Renal cortical epithelial cell (primary cell): ENCODE data around the gene NFYA. TPM values are rescaled to one million over a fixed set of nuclear protein-coding genes. Genes with fewer than 3 reads are reported as not detected.

Experiments used
- DNase-seq: peaks from one replicate; pipeline ENCODE4 v3.0.0-alpha.2; 2011; ENCODE audit warnings: low read depth
- total RNA-seq: library from RNA; depleted of rRNA; stranded (reverse); fragments of >200 nt; gene quantifications from 2 replicates; pipeline ENCODE4 v1.2.3, GENCODE V29; 2014

Gene NFYA
- total RNA-seq, 1 donor from 2014 or later = 38.8 TPM

DNA sequence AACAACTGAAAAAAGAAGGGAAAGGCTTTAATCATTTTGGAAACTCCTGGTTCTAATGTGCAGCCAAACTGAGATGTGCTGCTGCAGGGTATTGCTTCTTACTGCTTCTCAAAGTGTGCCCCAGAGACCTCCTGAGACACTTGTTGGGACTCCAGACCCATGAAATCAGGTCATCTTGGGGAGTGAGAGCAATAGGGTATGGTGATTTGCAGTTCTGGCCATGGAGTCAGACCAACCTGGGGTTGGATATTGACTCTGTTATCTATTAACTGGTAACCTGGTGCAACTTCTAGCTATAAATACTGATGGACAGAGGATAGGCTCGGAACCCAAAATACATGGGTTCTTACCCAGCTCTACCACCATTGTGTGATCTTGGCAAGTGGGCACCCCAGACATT, 26.7 kb upstream of the NFYA start:
- DNase-seq = no peak

DNA sequence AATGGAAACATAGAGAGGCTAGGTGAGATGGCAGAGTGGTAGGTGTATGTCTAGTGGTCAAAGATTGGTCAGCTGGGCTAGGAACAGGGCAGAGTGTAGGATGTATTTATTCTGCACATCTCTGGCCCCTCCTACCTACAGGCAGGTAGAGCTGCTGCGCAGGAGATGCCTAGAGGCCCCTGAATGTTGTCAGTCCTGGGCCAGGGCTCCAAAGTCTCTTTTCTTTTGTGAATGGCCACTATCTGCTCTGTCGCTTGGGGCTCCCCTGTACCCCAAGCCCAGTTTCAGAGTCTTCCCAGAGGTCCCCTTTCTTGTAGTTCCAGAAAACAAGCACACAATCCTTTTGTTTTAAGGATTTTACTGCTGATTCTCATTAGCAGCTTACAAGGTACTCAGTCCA, 25.5 kb upstream of the NFYA start:
- no peak for DNase-seq

DNA sequence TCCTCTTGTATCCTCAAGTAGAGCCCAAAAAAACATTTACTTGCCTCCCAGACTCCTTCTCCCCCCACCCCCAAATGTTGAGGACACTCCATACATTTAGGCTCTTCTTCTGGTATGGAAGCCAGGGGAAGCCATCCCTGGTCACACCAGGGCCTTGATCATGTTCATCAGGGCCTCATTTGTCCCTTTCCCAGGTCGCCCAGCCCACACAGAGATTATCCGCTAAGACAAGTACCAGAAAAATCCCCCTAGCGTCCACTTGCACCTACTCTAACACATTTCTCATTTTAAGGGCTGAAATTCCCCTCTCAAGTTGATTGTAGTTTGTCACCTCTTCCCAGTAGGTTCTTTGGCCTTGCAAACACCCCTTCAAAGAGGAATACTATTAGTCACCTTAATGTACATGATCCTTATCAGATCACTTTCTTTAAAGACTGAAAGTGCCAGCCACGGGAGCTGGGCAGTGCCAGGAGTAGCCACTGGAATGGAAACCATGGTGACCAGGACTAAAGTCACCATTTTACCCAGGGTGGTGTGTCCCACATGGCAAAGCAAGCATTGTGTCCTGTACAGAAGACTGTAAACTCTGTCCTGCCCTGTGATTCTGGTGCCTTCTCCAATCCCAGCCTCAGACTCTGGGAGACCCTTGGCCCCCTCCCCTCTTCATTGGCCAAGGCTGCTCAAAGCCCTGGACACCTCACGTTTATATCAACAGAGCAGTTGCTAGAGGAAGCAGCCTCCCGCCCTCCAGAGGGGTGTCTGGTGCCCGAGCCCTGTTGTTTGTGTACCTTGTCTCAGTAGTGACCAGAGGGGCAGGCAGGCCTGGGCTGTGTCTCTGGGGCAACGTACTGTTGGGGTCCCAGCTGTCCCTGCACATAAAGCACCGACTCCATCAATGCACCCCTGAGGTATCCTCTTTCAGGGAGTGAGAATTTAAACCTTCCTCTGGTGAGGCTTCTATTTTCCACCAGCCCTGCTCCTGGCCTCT, 24.7 kb upstream of the NFYA start:
- DNase-seq = no peak

DNA sequence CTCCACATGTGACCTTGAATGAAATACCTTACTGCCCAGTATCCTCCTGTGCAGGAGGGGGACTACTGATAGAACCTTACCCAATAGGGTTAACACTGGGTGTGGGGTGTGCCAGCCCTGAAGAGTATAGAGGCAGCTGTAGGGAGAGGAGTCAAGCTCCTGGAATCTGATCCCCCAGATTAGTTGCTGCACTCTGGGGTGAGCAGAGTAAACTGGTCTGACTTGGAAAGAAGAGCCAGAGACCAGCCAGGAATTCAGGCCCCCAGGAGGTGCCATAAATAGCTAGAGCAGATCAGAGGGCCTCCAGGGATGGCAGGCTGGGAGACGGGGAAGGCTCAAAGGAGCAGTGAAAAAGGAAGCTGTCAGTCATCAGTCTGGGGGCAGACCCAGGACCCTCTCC, 23.3 kb upstream of the NFYA start:
- DNase-seq = no peak

DNA sequence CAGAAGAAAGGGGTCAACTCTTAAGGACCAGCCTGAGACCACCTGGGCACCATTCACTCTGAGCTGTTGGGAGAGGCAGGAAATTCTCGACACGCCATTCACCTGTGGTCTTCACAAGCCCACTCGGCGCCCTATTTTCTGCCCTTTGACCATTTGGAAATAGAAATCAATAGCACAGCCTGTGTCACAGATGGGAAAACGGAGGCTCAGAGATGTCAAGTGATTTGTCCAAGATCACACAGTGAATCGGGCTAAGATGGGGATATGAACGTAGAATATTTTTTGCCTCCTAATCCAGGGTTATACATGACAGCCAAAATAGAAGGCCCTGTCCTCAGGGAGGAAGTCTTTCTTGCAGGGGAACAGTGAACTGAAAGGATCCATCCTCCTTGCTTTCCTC, 22.8 kb upstream of the NFYA start:
- DNase-seq = no peak

DNA sequence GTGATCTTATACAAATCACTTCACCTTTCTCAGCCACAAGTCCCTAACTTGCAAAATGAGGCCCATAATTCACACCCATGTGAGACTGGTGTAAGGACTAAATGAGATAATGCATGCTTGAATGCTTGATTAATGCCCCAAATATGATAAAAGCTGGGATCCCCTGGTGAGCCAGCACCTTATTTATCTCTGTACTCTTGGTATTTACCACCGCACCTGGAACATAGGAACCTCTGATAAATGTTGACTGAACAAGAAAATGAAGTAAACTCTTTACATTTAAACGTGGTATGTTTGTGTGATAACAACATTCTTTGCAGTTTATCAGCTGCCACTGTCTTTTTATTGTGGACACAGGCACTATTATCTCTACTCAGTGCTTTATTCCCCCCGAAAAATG, 22.2 kb upstream of the NFYA start:
- DNase-seq = no peak

DNA sequence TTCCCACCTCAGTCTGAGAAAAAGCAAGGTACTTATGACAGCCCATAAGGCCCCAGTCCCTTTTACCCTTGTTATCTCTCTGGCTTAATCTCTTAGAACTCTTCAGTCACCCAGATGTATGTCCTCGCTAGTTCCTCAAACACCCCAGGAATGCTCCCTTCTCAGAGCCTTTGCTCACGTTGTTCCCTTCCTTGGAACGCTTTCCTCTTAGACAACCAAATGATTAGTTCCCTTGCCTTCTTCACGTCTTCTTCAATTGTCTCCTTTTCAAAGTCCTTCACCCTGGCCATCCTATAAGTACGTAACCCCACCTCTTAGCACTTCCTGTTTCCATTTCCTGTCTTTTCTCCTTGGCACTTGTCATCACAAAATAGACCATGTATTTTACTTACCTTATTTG, 20.9 kb upstream of the NFYA start:
- DNase-seq = no peak

DNA sequence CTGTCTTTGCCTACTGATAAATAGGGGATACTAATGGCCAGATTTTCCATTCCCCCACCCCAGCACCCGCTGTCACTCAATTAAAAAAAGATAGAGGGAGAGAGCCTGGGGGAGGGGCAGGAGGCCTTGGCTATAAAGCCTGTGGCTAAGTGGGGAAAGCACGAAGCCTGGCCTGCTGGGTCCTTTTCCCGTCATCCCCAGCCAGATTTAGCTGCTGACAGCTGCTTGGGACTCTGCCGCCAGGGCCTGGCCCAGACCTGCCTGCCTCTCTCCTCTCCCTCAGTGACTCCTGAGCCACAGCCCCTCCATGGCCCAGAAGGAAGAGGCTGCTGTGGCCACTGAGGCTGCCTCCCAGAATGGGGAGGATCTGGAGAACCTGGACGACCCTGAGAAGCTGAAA, 19.7 kb upstream of the NFYA start, which contains the start of gene APOBEC2:
TSS of gene APOBEC2 (plus strand) at position 162 of the 400 bp plus-strand sequence. CDS start at position 308, 146 bp downstream.
- DNase-seq = no peak

DNA sequence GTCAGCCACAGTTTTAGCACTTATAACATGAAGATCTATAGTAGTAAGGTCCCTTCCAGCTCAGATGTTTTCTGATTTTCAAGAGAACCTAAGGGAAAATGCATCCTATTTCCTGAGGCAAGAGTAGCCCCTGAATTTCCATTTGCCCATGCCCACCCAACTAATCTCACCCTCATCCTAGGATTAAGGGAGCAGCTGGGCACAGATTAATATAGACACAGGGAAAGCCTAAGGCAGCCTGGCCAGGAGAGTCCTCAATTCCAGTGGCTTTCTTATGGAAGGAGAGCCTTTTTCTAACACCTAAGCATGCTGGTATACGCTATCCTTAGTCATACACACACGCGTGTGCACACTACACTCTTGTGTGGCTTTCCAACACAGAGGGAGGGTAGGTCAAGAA, 18.3 kb upstream of the NFYA start:
- DNase-seq = no peak

DNA sequence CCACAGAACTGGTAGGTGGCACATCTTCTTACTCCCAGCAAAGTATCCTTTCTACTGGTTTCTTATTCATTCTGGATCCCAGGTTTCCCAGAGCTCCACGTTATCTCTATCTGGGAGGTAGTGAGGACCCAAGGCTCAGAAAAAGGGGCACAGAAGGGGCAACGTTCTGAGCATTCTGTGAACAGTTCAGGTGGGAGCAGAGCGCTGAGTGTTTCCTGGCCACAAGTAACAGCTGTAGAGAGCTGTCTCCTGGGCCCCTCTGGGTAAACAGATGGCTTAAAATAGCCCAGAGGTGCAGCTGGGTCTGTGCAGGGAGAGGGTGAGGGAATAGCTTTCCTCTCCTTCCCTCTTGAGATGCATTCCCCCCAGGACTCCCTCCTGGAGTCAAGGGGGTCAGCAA, 17.6 kb upstream of the NFYA start:
- DNase-seq = no peak

DNA sequence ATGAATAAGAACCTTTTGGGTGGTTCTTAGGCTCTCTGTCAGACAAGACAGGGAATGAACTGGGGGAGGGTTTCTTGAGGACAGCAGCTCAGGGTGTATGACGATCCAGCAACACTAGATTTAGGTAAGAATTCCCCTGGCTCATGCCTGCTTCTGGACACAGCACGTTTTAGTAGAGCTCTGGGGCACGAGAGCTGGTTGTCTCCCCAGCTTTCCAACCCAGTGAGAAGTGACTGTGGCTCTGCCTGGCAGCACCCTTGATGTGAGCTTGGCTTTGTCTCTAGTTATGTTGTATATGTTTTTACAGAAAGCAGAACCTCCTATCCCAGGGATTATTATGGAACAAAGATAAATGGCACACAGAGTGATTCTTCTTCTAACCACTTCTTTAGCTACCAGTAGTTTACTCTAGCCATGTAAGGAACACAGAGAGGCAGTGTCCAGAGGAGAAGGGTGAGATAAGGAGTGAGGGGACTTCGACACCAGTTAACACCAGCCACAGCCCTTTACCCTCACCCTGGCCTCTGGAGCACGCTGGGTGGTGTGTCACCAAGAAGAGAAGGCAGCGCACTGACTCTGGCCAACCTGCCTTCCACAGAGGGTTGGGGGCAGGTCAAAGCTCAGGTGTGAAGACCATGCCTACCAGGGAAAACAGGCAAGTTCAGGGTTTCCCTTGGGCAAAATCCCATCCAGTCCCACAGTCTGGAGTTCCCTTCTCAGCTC, 15.8 kb upstream of the NFYA start:
- DNase-seq = no peak

DNA sequence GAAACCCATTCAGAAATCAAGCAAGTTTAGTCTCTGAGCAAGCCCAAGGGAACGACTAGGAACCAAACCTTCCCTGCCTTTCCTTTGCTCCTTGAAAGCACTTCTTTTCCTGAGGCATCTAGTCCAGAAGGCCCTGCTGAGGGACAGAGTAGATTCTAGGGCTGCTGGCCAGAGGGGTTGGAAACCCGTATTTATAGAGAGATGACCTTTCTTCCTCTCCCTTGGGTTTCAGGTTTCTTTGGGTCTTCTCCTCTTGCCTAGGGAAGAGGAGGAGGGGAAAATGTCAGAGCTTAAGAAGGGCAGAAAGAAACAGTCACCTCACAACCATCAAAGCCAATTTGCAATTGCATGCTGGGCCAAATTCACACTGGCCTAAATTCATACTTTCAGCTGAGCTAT, 14.0 kb upstream of the NFYA start:
- no peak for DNase-seq

DNA sequence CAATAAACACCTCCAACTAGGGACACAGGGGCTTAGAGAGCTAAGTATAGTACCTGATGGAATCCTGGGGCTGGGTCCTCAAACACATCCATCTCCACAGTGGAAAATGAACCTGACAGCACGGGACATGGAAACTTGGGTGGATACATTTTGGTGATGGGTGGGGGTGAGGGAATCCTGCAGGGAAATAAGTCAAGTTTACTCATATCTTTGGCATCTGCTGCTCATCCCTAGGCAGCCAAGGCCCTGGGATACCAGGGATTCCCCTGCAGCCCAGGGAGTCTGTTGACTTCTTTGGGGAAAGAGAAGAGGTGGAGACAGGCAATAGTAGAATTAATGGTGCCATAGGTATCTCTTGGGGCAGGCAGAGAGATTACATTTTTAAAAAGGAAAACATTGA, 13.2 kb upstream of the NFYA start:
- peak; percentile 42 for DNase-seq

DNA sequence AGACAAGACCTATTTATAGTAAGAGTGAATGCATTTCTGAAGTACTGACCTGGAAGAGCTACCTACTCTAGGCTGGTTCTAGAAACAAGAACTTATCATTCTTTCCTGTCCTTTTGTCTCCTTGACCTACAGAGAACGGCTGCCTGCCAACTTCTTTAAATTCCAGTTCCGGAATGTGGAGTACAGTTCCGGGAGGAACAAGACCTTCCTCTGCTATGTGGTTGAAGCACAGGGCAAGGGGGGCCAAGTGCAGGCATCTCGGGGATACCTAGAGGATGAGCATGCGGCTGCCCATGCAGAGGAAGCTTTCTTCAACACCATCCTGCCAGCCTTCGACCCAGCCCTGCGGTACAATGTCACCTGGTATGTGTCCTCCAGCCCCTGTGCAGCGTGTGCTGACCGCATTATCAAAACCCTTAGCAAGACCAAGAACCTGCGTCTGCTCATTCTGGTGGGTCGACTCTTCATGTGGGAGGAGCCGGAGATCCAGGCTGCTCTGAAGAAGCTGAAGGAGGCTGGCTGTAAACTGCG, 11.5 kb upstream of the NFYA start:
- DNase-seq = no peak

DNA sequence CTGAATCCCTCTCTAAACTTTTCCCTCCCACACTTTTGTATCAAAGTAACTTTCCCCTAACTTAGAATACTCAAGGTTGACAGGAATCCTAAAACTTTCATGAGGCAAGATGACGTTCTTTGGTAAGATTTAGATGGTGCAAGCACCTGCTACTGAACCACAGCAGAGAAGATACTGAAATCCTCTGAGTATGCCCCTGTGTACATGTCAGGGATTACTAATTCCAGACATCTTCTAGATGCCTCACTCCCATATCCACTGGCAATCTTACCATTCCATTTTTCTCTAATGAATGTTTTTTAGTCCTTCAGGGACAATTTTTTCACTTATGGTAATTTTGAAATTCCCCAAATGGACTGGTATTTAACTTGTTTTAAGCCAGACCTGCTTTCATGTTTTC, 10.7 kb upstream of the NFYA start:
- DNase-seq = no peak

DNA sequence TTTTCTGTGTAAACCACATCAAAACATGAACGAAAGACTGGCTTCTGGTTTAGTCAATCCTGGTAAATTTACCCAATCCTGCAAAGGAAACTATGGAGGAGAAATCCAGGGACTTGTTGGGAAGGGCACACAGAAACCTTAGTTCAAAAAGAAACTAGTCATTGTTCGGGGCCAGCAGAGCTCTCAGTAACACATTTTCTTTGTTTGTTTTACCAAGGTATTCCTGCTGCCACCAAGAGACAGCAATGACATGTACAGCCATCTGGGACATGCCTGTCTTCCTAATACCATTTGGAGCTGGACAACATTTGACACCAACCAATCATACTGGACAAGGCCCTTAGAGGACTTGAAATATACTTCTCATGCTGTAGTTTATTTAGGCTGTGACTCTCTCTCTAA, 8.9 kb upstream of the NFYA start:
- no peak for DNase-seq

DNA sequence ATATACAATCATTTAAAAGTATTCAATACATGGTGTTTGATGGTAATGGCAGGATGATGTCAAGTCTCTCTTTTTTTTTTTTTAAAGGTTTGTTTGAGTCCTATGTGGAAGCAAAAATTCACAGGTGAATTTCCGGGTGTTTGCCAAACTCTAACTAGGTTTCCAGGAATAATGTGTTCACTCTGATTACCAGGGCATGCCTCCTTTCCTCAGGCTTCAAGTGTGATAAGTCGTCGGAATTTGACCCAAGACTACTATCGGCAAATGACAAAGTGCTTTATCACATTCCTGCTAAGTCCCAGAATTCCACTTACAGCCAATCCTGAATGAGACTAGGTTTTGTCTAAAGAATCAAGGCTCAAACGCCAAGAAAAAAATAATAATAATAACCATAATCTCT, 7.9 kb upstream of the NFYA start:
- DNase-seq = peak; percentile 46

DNA sequence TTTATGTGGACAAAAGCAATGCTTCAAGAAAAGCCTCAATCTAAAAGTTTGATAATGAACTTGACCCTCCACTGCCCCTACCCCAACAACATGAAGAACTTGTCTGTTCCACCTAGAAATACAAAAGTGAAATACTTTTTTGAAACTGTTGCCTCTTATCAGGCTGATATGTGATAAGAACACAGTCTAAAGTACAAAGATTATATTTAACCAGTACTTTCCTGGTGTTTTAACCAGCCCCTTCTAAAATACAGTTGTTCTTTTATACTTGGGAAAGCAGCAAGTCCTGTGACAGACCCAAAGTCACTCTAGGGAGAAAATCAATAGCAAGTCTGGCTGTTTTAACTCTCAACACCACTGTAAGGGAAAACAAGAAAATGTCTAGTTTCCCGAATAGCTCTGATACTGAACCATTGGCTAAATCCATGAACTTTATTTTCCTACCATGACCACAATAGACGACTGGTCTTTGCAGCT, 7.2 kb upstream of the NFYA start:
- no peak for DNase-seq

DNA sequence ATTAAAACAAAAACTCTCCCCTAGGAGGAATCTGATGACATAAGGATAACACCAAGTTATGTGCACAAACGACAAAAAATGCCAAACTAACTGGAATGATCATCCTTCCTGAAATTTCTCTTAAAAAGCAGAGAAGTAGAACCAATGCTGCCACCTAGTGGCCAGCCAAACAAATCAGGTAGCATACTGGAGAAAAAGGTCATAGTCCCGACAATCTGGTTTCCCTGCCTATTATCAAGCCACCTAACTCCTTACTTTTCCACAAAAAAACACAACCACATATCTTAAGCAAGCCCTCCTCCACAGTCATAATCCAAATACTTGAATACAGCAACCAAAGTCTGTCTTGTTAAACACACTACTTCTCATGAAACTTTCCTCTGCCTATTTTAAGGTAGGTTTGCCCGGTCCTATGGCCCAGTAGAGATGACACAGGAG, 5.9 kb upstream of the NFYA start:
- peak; percentile 82 for DNase-seq

DNA sequence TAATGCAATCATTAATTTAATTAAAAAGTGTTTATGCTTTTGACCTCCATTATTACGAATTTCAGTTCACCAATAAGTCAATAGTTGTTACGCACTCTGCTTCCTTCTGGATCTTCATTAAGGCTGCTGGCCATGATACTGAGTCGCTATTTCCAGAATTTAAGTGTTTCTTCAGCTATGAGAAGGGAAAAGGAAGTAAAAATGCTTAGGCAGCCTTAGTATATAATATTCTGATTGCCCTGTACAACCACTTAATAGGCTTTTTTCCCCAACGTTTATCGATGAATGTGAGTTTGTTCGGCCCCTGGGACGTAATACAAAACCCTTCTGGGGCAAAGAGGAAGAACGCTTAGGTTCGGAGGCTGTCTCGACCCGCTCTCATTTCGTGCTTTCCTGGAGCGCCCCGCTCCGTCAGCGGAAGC, 1.3 kb upstream of the NFYA start:
- DNase-seq = no peak

DNA sequence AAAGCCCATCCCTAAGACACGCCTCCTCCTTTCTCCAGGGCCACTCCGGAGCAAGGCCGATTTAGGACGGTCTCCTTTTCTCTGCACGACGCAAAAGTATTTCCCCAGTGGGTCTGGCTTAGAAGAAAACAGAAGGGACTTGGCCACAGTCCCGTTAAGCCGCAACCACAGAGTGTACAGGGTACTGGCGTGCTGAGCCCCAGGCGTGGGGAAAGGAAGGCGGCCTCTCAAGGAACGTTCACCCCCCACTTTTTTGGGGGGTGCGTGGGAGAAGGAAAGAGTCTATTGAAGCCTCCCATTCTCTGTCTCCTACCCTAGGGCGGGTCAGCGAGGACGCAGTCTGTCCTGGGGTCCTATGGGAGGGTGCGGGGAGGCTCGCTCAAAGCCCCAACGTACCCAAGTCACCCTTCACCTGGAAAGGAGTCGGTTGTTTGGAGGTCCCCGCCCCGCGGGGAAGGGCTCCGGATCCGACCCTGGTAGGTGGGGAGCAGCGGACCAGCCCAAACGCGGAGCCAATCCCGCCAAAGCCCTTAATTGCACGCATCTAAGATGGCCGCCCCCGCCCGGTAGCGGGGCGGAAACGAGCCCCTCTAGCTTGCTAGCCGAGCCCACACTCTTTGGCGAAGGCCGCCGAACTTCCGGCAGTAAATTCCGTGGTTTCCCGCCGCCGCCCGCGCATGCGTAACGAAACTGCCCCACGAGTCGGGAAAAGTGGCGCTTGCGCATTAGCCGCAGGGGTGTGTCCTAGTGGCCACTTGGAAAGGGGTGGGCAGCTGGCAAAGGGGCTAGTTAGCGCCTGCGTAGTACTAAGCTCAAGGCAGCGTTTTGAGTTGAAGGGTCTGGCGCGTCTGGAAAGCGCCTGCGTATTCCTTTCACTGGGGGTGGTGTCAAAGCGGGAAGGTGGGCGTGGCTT, 595 bp upstream of the NFYA start, which contains the start of gene OARD1:
TSS of gene OARD1 (minus strand) at position 434 of the 913 bp plus-strand sequence. CDS start 722 bp downstream, outside the sequence.
- DNase-seq = peak; percentile 98
